ENCODE data around the gene LHFPL4. TPM values are rescaled to one million over a fixed set of nuclear protein-coding genes. Genes with fewer than 3 reads are reported as not detected.
"Not testable (repeated sequence)": the region's sequence is repeated elsewhere in the genome, so short reads cannot be mapped to it uniquely, and the experiment has no call there.

The LHFPL4 gene
- not detected for total RNA-seq

DNA sequence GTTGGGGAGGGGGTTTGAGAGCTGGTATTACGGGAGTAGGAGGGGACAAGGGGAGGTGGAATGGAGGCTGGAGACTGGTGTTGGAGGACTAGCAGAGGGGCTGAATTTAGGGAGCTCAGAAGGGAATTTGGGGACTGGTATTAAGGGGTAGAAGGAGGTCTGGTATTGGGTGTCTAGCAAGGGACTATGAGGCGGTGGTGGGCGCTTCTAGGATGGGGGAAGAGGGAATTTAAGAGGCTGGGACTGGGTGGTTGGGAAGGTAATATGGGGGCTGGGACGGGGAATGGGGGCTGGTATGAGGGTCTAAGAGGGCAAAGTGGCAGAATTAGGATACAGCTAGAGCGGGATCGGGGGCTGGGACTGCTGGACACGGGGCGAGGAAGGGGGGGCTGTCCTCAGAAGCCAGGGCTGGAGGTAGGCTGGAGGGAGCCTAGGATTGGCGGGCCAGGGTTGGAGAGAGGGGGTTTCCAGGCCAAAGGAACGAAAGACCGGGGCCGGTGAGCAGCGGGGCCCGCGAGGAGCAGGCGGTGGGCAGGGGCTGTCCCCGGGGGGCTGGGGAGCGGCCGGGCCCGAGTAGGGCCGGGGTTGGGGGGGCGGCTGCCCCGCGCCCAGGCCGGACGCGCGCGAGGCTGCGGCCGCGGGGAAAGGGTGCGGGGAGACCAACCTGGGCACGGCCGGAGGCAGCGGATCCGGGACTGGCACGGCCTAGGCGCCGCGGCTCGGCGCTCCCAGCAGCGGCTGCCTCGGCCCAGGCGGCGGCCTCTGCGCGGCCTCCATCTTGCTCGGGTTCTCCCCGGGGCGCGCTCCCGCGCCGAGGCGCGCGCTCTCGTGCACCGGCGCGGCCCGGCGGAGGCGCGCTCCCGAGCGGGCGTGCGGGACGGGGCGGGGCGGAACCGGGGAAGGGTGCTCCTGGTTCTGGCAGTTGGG is at the start of gene LHFPL4:
Gene LHFPL4, minus strand, starts transcription at position 802 of the 927 bp plus-strand sequence. CDS start 1,143 bp downstream, outside the sequence.
- no peak for DNase-seq (ENCODE audit: low spot score)

- no peak for DNase-seq (ENCODE audit: low spot score)
These were observed 49.0 kb upstream of the LHFPL4 start for GRCh38 chr3:9602620-9603019.

GRCh38 chr3:9601006-9601581 is 47.5 kb upstream of the LHFPL4 start:
- DNase-seq (ENCODE audit: low spot score), result not testable (repeated sequence)

GRCh38 chr3:9600597-9600996 is 47.0 kb upstream of the LHFPL4 start:
- peak; percentile 47 for DNase-seq (ENCODE audit: low spot score)

- no peak for DNase-seq (ENCODE audit: low spot score)
These were observed 45.3 kb upstream of the LHFPL4 start for GRCh38 chr3:9598783-9599387.

DNA sequence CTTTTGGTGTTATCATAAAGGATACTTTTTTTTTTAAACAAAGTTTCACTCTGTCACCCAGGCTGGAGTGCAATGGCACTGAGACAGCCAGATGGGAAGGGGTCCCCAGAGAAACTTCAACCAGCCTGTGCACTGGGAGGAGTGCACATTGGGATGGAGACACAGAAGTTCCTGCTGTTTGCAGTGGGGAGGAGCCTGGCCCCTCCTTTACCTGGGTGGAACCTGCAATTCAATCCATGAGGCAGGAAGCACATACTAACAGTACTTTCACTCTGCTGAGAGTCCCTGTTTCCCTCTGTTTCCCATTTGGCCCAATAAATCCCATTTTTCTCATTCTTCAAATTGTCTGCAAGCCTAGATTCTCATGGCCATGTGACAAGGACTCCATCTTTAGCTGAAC is 42.3 kb upstream of the LHFPL4 start:
- DNase-seq (ENCODE audit: low spot score), result no peak

DNA sequence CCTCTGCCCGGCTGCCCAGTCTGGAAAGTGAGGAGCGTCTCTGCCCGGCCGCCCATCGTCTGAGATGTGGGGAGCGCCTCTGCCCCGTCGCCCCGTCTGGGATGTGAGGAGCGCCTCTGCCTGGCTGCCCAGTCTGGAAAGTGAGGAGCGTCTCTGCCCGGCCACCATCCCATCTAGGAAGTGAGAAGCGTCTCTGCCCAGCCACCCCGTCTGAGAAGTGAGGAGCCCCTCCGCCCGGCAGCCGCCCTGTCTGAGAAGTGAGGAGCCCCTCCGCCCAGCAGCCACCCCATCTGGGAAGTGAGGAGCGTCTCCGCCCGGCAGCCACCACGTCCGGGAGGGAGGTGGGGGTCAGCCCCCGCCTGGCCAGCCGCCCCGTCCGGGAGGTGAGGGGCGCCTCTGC is 38.2 kb upstream of the LHFPL4 start:
- not testable (repeated sequence) for DNase-seq (ENCODE audit: low spot score)

DNA sequence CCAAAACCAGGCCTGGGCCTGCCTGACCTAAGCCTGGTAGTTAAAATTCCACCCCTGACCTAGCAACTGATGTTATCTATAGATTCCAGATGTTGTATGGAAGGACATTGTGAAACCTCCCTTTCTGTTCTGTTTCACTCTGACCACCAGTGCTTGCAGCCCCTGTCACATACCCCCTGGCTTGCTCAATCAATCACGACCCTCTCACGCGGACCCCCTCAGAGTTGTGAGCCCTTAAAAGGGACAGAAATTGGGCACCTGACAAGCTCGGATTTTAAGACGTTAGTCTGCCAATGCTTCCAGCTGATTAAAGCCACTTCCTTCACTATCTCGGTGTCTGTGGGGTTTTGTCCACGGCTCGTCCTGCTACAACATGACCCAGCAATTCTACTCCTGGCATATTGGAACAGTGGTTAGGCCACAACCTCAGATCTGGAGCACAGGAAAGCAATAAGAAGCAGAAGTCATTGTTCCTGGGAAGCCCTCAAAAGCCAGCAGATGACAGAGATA is 36.7 kb upstream of the LHFPL4 start:
- DNase-seq (ENCODE audit: low spot score), result no peak

- DNase-seq (ENCODE audit: low spot score), result no peak
These were observed 30.2 kb upstream of the LHFPL4 start for GRCh38 chr3:9583792-9584191.

- no peak for DNase-seq (ENCODE audit: low spot score)
These were observed 29.7 kb upstream of the LHFPL4 start for GRCh38 chr3:9583371-9583770.

- DNase-seq (ENCODE audit: low spot score), result no peak
These were observed 28.7 kb upstream of the LHFPL4 start for GRCh38 chr3:9582332-9582731.

GRCh38 chr3:9581742-9582141 is 28.1 kb upstream of the LHFPL4 start:
- DNase-seq (ENCODE audit: low spot score), result no peak

- no peak for DNase-seq (ENCODE audit: low spot score)
These were observed 15.4 kb upstream of the LHFPL4 start for GRCh38 chr3:9569054-9569453.

- no peak for DNase-seq (ENCODE audit: low spot score)
These were observed 11.7 kb upstream of the LHFPL4 start for GRCh38 chr3:9565316-9565715.

DNA sequence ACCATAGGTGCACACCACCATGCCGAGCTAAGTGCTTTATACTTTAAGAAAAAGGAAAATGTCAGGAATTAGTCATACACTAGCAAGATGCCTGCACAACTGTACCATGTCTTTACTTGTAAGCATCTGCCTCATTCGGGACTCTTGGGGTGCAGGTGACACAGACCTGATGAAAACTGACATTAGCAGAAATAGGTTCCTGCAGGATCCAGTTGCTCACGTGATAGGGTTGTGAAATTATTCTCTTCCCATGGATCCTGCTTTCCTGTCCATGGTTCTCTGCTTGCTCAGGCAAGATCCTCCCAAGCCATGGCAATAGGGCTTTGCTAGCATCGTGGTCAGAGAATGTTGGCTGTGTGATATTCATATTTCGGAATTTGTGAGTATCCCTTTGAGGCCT is 10.2 kb upstream of the LHFPL4 start:
- DNase-seq (ENCODE audit: low spot score), result no peak

GRCh38 chr3:9560056-9560455 is 6.4 kb upstream of the LHFPL4 start:
- DNase-seq (ENCODE audit: low spot score), result not testable (repeated sequence)

GRCh38 chr3:9553948-9554513 is 409 bp upstream of the LHFPL4 start:
- no peak for DNase-seq (ENCODE audit: low spot score)

DNA sequence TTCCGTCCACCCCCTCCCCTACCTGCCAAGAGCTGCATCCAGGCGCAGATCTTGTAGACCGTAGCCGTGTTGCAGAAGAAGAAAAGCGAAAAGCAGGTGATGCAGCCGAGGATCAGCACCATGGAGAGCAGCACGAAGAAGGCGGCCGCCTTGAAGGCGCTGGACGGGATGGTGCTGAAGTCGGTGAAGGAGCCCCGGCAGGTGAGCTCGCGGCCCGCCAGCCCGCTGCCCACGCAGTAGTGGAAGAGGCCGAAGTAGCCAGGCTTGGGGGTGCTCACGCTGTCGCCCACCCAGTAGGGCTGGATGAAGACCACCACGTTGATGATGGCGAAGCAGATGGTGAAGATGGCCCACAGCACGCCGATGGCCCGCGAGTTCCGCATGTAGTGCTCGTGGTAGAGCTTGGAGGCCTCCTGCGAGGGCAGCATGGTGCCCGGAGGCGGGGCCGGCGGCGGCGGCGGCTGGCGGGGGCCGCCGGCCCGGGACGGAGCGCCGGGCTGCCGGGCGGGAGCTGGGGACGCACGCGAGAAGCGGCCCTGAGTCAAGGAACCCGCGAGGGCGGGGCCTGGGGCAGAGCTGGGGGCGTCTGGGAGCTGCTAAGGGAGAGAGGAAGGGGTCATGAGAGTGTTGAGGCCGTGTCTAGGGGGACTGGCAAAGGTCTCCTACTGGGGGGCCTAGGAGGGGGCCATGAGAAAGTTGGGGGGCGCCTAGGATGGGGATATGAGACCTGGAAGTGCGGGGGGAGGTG is 1.2 kb downstream of the LHFPL4 start:
- peak; percentile 62 for DNase-seq (ENCODE audit: low spot score)

- DNase-seq (ENCODE audit: low spot score), result no peak
These were observed 2.6 kb downstream of the LHFPL4 start for GRCh38 chr3:9550999-9551398.

- no peak for DNase-seq (ENCODE audit: low spot score)
These were observed 4.0 kb downstream of the LHFPL4 start for GRCh38 chr3:9549600-9549999.

GRCh38 chr3:9548991-9549390 is 4.6 kb downstream of the LHFPL4 start:
- DNase-seq (ENCODE audit: low spot score), result no peak
